Neural progenitor cell (in vitro differentiated cells): ENCODE results near the gene DACH1.

Experiments used
- EZH2 ChIP-seq: fragments of 200-600 bp; sonication (generic); IDR thresholded peaks from 2 replicates; pipeline ENCODE4 v1.6.1; 2017; ENCODE audit warnings: antibody characterized with exemption, mild to moderate bottlenecking, moderate library complexity
- TF ChIP-seq, protein P1 (sequence below): fragments of 200-600 bp; sonication (generic); IDR thresholded peaks from 2 replicates; pipeline ENCODE4 v1.5.1; 2017; ENCODE audit warnings: antibody characterized with exemption, mild to moderate bottlenecking

DNA sequence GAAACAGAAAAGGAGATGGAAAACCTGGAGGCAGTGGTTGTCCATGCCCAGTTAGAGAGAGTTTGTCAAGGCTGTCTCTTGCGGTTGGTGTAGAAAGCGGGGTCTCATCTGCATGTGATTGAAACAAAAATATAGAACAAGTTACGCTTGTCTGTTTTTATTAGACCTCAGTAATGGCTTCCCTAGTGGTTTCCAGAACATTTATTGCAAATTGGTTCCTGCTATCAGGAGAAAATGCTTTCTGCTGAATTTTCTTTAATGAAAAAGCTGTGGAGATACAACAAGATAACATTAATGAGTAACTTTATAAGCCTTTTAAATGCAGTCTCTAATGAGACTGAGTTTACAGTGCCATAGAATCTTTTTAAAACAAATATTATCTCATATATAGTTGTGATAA lies 378.0 kb downstream of the DACH1 start:
- TF ChIP-seq EZH2: no peak
- TF ChIP-seq, protein P1, sequence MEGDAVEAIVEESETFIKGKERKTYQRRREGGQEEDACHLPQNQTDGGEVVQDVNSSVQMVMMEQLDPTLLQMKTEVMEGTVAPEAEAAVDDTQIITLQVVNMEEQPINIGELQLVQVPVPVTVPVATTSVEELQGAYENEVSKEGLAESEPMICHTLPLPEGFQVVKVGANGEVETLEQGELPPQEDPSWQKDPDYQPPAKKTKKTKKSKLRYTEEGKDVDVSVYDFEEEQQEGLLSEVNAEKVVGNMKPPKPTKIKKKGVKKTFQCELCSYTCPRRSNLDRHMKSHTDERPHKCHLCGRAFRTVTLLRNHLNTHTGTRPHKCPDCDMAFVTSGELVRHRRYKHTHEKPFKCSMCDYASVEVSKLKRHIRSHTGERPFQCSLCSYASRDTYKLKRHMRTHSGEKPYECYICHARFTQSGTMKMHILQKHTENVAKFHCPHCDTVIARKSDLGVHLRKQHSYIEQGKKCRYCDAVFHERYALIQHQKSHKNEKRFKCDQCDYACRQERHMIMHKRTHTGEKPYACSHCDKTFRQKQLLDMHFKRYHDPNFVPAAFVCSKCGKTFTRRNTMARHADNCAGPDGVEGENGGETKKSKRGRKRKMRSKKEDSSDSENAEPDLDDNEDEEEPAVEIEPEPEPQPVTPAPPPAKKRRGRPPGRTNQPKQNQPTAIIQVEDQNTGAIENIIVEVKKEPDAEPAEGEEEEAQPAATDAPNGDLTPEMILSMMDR: no peak
